Measurements from ENCODE around the gene CELA3A.

CELA3A gene

GRCh38 chr1:22052115-22053016 lies 50.9 kb downstream of the CELA3A start, which contains the start of gene CDC42 (continued):
- no peak for TF ChIP-seq ZNF548 (tag by site-specific recombination; IDR thresholded peaks at IDR 0.05)
- 0 out of 2 replicates have a peak, but pooled peaks have one; percentile 24 for TF ChIP-seq BCL11B (tag by site-specific recombination; IDR thresholded peaks at IDR 0.05; ENCODE audit: low read depth)
- TF ChIP-seq, protein P1, sequence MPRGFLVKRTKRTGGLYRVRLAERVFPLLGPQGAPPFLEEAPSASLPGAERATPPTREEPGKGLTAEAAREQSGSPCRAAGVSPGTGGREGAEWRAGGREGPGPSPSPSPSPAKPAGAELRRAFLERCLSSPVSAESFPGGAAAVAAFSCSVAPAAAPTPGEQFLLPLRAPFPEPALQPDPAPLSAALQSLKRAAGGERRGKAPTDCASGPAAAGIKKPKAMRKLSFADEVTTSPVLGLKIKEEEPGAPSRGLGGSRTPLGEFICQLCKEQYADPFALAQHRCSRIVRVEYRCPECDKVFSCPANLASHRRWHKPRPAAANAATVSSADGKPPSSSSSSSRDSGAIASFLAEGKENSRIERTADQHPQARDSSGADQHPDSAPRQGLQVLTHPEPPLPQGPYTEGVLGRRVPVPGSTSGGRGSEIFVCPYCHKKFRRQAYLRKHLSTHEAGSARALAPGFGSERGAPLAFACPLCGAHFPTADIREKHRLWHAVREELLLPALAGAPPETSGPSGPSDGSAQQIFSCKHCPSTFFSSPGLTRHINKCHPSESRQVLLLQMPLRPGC (tag by site-specific recombination; IDR thresholded peaks at IDR 0.05): no peak
- TF ChIP-seq ZNF521 (tag by site-specific recombination; IDR thresholded peaks at IDR 0.05): no peak
- TF ChIP-seq ZNF580 (tag by site-specific recombination; IDR thresholded peaks at IDR 0.05): 0 out of 2 replicates have a peak, but pooled peaks have one; percentile 4
- peak; percentile 88 for TF ChIP-seq ATF2 (tag by site-specific recombination; IDR thresholded peaks at IDR 0.05; ENCODE audit: low read depth)
- no peak for TF ChIP-seq ZNF146 (tag by site-specific recombination; IDR thresholded peaks at IDR 0.05)
- TF ChIP-seq REPIN1 (tag by site-specific recombination; IDR thresholded peaks at IDR 0.05; ENCODE audit: low read depth): peak; percentile 75; the same call in 1 of the 2 replicates
- TF ChIP-seq, protein P2, sequence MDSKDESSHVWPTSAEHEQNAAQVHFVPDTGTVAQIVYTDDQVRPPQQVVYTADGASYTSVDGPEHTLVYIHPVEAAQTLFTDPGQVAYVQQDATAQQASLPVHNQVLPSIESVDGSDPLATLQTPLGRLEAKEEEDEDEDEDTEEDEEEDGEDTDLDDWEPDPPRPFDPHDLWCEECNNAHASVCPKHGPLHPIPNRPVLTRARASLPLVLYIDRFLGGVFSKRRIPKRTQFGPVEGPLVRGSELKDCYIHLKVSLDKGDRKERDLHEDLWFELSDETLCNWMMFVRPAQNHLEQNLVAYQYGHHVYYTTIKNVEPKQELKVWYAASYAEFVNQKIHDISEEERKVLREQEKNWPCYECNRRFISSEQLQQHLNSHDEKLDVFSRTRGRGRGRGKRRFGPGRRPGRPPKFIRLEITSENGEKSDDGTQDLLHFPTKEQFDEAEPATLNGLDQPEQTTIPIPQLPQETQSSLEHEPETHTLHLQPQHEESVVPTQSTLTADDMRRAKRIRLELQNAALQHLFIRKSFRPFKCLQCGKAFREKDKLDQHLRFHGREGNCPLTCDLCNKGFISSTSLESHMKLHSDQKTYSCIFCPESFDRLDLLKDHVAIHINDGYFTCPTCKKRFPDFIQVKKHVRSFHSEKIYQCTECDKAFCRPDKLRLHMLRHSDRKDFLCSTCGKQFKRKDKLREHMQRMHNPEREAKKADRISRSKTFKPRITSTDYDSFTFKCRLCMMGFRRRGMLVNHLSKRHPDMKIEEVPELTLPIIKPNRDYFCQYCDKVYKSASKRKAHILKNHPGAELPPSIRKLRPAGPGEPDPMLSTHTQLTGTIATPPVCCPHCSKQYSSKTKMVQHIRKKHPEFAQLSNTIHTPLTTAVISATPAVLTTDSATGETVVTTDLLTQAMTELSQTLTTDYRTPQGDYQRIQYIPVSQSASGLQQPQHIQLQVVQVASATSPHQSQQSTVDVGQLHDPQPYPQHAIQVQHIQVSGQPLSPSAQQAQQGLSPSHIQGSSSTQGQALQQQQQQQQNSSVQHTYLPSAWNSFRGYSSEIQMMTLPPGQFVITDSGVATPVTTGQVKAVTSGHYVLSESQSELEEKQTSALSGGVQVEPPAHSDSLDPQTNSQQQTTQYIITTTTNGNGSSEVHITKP (tag by site-specific recombination; IDR thresholded peaks at IDR 0.05): peak; percentile 59
- TF ChIP-seq ZNF791 (tag by site-specific recombination; IDR thresholded peaks at IDR 0.05): no peak
- TF ChIP-seq KLF8 (tag by site-specific recombination; IDR thresholded peaks at IDR 0.05): peak; percentile 100
- peak; percentile 95 for TF ChIP-seq KLF1 (tag by site-specific recombination; IDR thresholded peaks at IDR 0.05)
- TF ChIP-seq KLF9 (tag by site-specific recombination; IDR thresholded peaks at IDR 0.05; ENCODE audit: low read depth): peak; percentile 71
- TF ChIP-seq ZBTB7A (tag by site-specific recombination; IDR thresholded peaks at IDR 0.05; ENCODE audit: low read depth): no peak; the same call in 1 of the 2 replicates
- TF ChIP-seq, protein P3, sequence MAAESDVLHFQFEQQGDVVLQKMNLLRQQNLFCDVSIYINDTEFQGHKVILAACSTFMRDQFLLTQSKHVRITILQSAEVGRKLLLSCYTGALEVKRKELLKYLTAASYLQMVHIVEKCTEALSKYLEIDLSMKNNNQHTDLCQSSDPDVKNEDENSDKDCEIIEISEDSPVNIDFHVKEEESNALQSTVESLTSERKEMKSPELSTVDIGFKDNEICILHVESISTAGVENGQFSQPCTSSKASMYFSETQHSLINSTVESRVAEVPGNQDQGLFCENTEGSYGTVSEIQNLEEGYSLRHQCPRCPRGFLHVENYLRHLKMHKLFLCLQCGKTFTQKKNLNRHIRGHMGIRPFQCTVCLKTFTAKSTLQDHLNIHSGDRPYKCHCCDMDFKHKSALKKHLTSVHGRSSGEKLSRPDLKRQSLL (tag by site-specific recombination; IDR thresholded peaks at IDR 0.05): no peak
- TF ChIP-seq REST (tag by site-specific recombination; IDR thresholded peaks at IDR 0.05): no peak
- TF ChIP-seq ZNF157 (tag by site-specific recombination; IDR thresholded peaks at IDR 0.05): no peak
- peak; percentile 57; the same call in 1 of the 2 replicates for TF ChIP-seq WT1 (tag by site-specific recombination; IDR thresholded peaks at IDR 0.05)
- peak; percentile 90 for TF ChIP-seq ZIC2 (tag by site-specific recombination; IDR thresholded peaks at IDR 0.05)
- TF ChIP-seq, protein P4, sequence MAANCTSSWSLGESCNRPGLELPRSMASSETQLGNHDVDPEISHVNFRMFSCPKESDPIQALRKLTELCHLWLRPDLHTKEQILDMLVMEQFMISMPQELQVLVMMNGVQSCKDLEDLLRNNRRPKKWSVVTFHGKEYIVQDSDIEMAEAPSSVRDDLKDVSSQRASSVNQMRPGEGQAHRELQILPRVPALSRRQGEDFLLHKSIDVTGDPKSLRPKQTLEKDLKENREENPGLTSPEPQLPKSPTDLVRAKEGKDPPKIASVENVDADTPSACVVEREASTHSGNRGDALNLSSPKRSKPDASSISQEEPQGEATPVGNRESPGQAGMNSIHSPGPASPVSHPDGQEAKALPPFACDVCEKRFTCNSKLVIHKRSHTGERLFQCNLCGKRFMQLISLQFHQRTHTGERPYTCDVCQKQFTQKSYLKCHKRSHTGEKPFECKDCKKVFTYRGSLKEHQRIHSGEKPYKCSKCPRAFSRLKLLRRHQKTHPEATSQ (tag by site-specific recombination; IDR thresholded peaks at IDR 0.05): no peak
- TF ChIP-seq, protein P5, sequence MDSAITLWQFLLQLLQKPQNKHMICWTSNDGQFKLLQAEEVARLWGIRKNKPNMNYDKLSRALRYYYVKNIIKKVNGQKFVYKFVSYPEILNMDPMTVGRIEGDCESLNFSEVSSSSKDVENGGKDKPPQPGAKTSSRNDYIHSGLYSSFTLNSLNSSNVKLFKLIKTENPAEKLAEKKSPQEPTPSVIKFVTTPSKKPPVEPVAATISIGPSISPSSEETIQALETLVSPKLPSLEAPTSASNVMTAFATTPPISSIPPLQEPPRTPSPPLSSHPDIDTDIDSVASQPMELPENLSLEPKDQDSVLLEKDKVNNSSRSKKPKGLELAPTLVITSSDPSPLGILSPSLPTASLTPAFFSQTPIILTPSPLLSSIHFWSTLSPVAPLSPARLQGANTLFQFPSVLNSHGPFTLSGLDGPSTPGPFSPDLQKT (IDR thresholded peaks at IDR 0.05; ENCODE audit: borderline replicate concordance, low read depth, low read length): no peak
- TF ChIP-seq ZNF510 (tag by site-specific recombination; IDR thresholded peaks at IDR 0.05; ENCODE audit: insufficient replicate concordance): no peak
- TF ChIP-seq SCRT2 (tag by site-specific recombination; IDR thresholded peaks at IDR 0.05): 0 out of 2 replicates have a peak, but pooled peaks have one; percentile 25

Data from HEK293 (cell line).